ENCODE data around the gene MC4R.
"Not testable (repeated sequence)": the region's sequence is repeated elsewhere in the genome, so short reads cannot be mapped to it uniquely, and the experiment has no call there.

Gene MC4R

DNA sequence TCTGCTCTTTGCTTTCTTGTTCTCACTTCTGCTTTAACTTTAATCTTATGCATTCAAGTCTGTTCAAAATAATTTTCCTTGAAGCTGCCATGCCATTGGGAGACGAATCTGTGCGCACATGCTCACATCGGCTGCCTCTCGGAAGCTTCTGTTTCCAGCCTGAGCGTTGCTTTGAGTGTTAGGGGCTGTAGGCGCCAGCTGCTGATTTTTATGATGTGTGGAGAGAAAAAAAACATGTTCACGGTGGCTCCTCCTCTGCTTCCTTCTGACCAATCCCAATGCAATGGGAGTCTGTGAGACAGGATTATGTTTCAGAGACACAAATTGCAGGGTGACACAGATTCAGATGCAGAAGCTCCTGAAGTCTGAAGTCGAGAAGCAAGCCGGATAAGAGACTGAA lies at the start of gene MC4R:
MC4R (minus strand) TSS at position 180 of the 400 bp plus-strand sequence. CDS start 426 bp downstream, outside the sequence.
- peak; percentile 89 for DNase-seq

DNA sequence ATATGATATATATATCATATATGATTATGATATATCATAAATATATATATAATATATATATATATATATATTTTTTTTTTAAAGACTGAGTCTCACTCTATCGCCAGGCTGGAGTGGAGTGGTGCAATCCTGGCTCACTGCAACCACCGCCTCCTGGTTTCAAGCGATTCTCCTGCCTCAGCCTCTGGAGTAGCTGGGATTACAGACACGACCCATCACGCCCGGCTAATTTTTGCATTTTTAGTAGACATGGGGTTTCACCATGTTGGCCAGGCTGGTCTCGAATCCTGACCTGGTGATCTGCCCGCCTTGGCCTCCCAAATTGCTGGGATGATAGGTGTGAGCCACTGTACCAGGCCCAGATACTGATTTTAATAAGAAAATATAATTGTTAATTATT lies 49.7 kb upstream of the MC4R start:
- DNase-seq = not testable (repeated sequence)

DNA sequence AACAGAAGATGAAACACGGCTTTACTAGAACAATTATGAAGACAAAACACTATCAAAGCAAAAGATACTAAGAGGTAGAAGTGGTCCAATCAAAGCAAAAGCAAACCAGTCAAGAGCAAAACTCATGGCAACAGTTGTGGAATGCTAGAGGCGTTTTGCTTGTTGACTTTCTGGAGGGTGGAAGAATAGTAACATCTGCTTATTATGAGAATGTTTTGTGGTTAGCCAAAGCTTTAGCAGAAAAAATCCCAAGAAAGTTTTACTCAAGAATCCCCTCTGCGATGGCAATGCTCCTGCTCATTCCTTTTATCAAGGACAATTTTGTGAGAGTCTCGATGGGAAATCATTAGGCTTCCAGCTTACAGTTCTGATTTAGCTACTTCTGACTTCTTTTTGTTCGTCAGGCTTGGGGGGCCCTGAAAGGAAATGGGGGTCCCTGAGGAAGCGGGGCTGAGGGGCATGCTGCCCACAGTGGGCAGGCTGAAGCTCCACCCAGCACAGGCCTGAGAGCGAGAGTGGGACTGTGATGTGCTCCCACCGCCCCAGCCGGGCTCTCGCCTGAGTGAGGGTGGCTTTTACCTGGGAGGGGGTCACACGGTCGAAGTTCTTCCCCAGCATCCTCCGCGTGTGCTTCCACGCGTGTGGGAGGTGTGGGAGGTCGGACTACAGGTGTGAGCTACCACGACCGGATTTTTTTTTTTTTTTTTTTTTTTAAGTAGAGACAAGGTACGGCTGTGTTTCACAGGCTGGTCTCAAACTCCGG lies 49.0 kb upstream of the MC4R start:
- DNase-seq = no peak

DNA sequence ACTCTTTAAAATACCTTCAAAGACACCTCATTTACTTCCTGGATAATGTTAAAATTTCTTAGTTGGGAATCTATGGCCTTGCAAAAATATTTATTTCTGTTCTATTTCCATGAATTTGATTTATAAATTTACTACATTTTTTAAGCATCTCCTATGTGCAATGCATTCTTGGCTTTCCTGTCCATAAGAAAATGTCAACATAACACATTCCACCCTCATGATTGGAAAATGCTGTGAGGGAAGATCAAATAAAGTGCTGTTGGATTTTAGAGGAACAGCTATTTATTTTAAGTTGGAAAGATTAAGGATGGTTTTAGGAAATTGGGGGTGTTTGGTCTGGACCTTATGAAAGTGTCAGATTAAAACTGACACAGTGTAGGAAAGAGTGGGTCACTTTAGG lies 45.4 kb upstream of the MC4R start:
- no peak for DNase-seq

DNA sequence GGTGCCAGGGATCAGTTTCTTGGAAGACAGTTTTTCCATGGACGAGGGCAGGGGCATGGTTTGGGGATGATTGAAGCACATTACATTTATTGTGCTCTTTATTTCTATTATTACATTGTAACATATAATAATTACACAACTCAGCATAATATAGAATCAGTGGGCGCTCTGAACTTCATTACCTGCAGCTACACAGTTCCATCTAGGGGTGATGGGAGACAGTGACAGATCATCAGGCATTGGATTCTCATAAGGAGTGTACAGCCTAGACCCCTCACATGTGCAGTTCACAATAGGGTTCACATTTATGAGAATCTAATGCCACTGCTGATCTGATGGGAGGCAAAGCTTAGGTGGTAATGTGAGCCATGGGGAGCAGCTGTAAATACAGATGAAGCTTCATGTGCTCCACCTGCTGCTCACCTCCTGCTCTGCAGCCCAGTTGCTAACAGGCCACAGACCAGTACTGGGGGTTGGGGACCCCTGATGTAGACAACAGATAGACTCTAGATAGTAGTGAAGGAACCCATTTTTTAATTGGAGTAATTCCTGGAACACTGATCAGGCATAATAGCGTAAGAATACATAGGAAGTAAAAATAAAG lies 41.5 kb upstream of the MC4R start:
- DNase-seq = no peak

DNA sequence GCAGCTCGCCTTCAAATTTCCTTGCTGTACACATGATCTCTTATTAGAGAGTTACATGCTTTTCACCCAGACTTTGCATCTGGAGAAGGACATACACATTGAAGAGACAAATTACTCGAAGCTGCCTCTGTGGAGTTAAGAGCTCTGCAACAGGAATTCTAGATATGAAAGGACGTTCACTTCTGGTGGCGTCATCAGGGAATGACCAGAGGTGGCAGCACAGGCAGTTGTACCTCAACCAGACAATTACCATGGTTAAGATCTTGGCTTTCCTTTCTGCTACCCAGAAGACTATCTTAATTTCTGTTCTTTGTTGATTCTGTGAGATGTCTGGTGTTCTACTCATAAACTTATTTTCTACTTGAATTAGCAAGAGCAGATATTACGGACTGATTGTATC lies 39.1 kb upstream of the MC4R start:
- no peak for DNase-seq

DNA sequence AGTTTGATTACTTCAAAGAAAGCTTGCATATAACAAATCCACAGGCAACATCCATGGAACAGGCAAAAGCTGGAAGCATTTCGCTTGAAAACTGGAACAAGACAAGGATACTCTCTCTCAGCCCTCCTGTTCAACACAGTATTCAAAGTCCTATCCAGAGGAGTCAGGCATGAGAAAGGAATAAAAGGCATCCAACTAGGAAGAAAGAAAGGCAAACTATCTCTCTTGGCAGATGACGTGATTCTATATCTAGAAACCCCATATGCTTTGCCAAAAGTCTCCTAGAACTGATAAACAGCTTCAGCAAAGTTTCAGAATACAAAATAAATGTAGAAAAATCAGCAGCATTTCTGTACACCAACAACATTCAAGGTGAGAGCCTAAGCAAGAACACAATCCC lies 34.1 kb upstream of the MC4R start:
- no peak for DNase-seq

DNA sequence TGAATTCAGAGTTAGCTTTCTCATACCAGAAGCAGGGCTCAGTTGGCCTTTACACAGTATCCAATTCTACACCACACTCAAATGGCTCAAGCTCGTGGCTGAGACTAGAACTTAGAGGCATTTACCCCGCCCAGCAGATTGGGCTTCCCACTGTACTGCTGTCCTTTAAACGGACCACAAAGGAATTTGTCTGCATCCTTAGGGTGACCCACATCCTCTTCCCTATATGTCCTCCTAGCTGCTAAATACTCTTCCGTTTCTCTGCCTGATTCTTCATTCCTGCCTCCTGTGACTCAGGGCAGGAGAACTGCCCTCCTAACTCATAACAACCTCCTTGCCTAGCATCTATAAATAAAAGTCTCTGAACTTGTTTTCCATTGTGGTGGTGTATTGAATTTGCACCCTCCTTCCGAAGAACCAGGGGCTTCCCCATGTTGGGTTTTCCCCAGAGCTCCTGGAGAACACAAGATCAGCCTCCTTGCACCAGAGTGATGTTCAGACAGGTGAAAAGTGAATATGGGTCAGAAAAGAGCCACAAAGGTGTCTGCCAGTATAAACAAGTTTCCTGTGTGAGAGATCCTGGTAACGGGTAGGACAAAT lies 32.0 kb upstream of the MC4R start:
- DNase-seq = no peak

DNA sequence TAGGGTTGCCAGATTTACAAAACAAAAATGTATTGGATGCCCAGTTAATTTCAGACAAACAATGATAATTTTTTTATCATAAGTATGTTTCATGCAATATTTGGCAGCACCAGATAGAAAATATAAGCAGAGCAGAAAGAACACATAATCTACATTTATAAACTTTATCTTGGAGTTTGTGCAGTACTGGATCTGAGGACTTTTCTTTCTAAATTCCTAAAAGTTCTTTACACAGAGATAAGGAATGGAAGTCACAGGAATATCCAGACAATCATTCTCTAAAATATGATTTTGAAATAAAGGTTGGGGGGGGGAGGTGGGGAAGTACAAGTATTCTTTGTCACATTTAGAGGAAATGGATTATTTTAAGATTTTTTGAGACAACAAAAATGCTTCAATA lies 28.8 kb upstream of the MC4R start:
- no peak for DNase-seq

DNA sequence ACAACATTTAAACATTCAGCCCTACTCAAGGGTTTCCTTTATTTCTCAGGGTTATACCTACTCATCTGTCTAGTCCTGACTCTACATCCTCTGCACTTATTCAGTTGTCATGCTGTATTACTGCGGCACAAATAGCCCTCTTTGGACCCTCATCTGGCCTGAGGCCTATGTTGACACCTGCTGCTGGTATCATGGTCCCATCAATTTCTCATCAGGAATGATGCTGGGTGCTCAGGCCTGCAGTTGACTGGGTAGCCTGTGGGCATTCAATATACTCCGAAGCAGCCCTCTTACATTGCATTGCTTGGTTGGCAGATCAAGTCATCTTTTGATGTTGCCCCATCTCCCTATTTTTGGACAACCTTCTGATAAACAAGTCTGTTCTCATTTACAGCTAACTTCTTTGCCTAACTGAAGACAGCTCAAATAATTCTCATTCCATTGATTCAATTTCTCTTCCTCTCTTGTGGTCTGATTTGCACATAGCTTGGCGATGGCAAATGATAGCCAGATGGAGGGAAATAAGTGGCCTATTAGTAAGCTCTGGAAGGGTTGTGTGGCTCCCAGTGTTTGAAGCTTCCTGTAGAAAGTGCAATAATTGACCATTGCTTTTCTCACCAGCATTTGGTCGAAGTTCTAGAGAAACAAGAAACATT lies 19.1 kb upstream of the MC4R start:
- no peak for DNase-seq

DNA sequence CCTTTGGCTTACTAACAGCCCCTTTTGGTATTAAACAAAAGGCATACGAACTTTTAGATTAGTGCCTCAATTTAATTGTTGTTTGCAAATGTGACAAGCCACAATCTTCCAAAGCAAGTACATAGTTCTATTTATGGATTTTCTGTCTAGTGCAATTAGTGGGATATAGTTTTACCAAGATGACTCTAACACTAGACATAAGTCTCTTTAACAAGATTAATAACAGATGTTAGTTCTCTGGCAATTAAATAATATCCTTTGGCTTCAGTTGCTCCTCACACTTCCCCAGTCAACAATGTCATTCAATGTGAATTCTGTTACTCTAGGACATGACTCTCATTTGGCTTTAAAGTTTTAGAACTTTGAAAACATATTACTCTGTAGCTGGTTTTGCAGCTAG lies 16.7 kb upstream of the MC4R start:
- DNase-seq = no peak

DNA sequence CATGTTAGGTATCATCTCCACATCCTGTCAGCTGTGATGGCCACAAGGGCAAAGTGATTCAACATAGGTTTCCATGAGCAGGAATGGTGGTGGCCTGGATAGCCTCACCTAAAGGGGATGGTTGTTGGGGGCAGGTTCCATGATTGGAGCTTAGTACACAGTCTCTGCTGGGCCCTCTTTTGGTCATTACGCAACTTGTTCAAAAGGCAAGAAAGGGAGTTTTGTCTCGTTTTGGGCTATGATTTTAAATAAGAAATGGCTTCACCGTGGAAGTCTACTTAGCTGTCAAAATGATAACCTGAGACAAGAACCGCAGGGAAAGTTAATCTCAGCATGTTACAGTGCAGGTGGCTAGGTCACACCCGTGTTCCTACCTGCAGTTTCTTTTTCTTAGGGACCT lies 13.1 kb upstream of the MC4R start:
- DNase-seq = no peak

DNA sequence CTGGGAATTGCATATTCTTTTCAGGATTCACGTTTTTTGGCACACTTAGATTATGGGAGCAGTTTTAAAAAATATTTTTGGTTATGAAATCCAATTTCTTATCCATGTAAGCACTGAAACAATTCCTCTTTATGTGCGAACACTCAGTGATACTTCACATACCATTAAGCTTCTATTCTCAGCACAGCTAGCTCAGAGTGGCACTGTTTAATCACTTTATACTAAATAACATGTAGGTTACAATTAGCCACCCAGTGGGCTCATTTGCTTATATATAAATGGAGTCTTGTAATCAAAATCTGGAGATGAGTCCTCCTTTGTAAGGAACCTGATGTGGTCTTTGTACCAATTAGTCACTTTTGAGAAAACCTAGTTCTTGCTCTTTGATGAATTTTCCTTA lies 11.3 kb upstream of the MC4R start:
- DNase-seq = no peak

DNA sequence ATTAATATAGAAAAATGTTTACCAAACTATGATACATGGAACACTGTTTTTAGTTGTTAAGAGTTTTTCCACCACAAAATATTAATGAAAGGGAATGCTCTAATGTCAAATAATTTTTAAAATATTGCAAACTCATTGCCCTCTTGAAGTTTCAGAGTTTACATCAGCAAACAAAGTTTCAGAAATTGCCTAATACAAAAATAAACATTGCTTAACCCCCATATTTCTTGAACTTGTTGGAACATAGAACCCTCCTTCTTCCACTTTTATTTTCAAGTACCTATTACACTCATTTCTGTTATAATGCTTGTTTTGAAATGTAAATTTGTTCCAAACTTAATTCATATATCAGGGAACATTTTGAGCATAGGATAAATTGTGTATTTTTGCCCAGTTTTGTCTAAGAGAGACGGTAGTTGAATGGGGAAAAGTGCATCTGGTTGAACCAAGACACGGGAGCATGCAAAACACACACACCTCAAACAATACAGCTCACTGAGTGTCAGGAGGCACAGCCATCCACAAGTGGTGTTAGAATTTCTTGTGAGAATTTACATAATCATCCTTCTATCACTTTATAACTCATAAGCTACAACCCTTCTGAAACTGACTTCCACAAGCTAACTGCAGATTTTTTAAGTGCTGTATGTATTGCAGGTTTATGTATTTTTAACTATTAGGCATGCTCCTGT lies 5.3 kb upstream of the MC4R start:
- no peak for DNase-seq

DNA sequence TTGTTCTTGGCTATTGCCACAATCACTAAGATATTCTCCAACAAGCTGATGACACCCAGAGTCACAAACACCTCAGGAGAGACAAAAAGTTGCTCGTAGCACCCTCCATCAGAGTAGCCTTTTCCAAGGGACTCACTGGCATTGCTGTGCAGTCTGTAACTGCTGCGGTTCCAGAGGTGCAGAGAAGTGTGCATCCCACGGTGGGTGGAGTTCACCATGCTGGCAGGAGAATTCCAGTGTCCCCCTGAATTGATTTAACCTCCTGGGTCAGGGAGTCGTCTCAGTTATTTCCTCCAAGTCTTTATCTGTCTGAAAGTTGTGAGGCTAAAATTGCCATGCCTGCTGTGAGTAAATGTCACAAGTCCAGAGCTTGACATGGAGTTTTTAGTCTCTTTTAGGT lies 443 bp downstream of the MC4R start:
- no peak for DNase-seq

DNA sequence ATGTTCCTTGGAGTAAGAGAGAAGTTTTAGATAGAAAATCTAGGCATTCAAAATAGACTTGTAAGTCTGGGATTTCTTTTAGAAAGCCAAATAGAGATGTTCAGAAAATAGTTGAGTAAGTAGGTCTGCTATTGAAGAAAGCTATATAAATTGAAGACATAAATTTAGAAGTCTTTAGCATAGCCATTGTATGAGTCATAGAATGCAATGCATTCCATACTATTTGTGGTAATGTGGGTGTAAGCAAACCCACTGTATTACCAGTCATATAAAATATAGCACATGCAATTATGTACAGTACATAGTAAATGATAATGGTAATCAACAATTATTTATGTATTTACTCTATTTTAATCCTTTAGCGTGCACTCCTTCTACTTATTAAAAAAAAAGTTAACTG lies 14.1 kb downstream of the MC4R start:
- DNase-seq = no peak

DNA sequence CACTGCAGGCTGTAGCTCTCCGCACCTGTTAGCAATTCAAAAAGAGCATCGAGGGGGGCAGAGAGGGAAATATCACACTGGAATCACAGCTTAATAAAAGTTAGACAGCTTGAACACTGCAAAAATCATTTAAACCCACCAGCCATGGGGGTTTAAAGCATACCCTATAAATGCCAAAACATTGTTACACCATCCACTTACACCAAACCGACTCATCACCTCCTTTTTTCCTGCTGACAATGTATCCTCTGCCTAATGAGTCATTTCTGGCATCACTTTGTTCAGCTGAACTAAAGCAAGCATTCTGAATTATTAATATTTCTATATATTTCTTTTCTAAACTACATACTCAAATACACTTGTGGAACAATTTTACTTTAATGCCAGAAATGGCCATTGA lies 21.6 kb downstream of the MC4R start:
- no peak for DNase-seq

DNA sequence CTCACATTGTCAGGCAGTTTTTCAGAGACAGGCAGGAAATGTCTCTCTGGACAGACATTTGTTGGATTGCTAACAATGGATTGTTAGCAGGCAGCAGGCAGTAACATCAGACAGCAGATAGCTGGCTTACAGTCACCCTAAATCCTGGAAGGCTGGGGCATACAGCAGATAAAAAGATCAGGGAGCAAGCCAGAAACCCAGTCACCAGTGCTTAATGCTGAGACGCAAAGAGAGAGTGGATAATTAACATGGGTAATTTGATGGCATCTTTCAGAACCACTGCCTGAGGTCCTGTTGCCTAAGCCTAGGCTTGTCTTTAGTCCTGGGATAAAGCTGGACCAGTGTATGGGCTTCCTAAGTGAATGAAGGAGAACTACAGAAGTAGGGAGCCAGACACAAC lies 22.4 kb downstream of the MC4R start:
- no peak for DNase-seq

DNA sequence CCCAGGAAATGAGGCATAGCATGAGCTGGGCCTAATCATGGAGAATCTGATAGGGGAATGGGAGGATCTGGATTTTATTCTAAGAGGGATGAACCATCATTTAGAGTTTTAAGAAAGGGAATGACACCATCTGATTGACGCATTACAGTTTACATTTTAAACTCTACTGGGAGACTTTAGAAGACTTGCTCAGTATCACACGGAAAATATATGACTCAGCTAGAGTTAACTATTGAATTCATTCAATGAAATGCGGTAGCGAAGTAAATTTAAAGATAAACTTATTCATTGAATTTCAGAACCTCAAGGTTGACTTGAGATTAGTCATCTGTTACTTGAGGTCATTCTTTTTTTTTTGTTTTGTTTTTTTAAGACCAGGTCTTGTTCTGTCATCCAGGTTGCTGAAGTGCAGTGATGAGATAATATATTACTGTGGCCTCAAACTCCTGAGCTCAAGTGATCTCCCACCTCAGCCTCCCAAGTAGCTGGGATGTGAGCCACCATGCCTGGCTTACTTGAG lies 25.0 kb downstream of the MC4R start:
- no peak for DNase-seq

DNA sequence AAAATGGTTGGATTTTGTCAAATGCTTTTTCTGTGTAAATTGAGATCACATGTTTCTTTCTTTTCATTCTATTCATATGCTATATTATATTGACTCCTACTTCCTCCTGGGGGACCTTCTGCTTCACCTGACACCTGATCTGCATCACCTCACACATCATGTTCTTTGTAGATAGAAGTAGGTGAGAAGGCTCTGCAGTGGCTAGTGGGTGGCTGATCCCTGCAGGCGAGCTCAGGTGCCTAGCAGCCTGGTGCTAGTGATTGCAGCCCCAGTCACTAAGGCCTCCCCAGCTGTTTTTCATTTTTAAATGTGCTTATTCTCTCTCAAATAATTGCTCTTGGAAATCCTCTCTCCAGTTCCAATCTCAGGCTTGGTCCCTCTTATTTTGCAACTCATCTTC lies 33.6 kb downstream of the MC4R start:
- peak; percentile 21 for DNase-seq

DNA sequence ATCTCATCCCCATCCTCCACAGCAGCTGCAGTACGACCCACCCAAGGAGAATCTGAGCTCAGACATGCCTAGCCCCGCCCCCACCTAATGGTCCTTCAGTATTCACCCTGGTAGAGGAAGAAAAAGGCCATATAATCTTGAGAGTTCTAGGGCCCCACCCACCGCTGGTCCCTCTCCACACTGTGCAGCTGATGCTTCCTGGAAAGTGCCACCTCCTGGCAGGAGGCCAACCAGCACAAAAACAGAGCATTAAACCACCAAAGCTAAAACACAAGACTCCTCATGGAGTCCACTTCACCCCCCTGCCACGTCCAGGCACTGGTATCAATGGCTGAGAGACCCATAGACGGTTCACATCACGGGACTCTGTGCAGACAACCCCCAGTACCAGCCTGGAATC lies 40.7 kb downstream of the MC4R start:
- peak; percentile 10 for DNase-seq

DNA sequence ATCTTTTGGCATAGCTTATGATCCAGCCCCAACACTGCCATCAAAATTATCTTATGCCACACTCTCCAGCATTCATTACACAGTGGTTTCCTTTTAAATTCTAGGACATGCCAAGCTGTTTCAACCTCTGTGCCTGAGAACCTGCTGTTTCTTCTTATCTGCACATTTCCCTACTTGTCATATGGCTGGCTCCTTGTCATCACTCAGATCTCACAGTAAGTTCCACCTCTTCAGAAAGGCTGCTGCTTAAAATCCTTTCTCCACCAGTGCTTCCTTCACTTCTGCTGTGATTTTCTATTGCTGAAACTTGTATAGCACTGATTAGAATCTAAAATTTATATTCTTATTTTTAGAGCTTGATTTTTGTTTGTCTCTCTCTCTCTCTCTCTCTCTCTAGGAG lies 43.4 kb downstream of the MC4R start:
- no peak for DNase-seq

DNA sequence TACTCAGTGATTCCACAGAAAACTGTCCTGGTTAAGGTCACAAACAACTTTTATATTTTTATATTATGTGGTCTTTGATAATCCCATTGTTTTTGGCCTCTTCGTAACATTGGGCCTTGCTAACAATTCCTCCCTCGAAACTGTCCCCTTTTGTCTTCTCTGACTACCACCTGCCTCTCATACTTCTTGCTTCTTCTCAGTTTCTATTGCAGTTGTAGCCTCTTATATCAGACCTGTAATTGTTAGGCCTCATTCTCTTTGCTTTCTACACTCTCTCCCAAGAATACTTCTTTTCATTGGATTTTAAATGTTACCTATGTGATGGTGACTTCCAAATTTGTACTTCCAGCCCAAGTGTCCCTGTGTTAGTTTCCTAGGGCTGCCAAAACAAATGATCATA lies 44.7 kb downstream of the MC4R start:
- no peak for DNase-seq

All from NCI-H2171 (cell line).